Endothelial cell (in vitro differentiated cells): ENCODE data around the gene PDE5A. TPM values are rescaled to one million over a fixed set of nuclear protein-coding genes. Genes with fewer than 3 reads are reported as not detected.

ENCODE experiments used
- DNase-seq: peaks from one replicate; pipeline ENCODE4 v3.0.0; 2021; ENCODE audit warnings: low spot score
- H3K27ac Mint-ChIP-seq: one replicate; pipeline ENCODE4 v1.8.0; 2021; ENCODE audit warnings: mixed read lengths, inconsistent platforms; ENCODE audit not compliant: unreplicated experiment
- H3K27me3 Mint-ChIP-seq: one replicate; pipeline ENCODE4 v1.8.0; 2021; ENCODE audit warnings: mild to moderate bottlenecking, moderate library complexity, mixed read lengths, inconsistent platforms; ENCODE audit not compliant: unreplicated experiment
- H3K36me3 Mint-ChIP-seq: one replicate; pipeline ENCODE4 v1.8.0; 2021; ENCODE audit warnings: mild to moderate bottlenecking, low read depth, mixed read lengths, inconsistent platforms; ENCODE audit not compliant: unreplicated experiment
- H3K4me1 Mint-ChIP-seq: one replicate; pipeline ENCODE4 v1.8.0; 2021; ENCODE audit warnings: mild to moderate bottlenecking, mixed read lengths, inconsistent platforms; ENCODE audit not compliant: unreplicated experiment
- H3K4me3 Mint-ChIP-seq: one replicate; pipeline ENCODE4 v1.8.0; 2021; ENCODE audit warnings: mild to moderate bottlenecking, mixed read lengths, inconsistent platforms; ENCODE audit not compliant: unreplicated experiment
- H3K9me3 Mint-ChIP-seq: one replicate; pipeline ENCODE4 v1.8.0; 2021; ENCODE audit warnings: mixed read lengths, inconsistent platforms; ENCODE audit not compliant: unreplicated experiment
- total RNA-seq: library from RNA; stranded (reverse); fragmentation: NEBNext Ultra II Directional; extraction: Animal tissue kit (Norgen Biotek cat#: 25700); gene quantifications from one replicate; pipeline ENCODE4 v1.2.1, GENCODE V29; 2021; ENCODE audit not compliant: unreplicated experiment
- TF ChIP-seq, protein P1 (sequence below): fragments of 200-600 bp; sonication (generic); IDR thresholded peaks from one replicate; pipeline ENCODE4 v1.5.0; 2021; ENCODE audit warnings: antibody characterized with exemption; ENCODE audit not compliant: unreplicated experiment

PDE5A gene
- total RNA-seq, 1 donor from 2014 or later, result 3.4 TPM

DNA sequence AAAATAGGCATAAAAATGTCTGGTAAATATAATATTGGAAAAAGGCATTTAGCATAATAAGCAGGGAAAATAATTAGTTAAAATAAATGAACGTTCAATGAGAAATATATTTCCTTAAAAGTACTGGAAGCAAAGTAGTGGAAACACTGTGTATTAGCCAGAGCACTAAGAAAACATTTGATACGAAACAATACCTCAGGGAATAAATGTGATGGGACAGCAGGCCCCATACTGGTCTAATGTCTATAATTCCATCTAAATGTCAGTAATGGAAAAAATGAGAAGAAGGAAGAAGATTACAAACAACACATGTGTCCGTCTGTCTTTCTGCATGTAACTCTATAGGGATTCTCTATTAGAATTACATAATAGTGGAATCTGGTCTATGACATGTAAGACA is 79.0 kb downstream of the PDE5A start:
- TF ChIP-seq, protein P1, sequence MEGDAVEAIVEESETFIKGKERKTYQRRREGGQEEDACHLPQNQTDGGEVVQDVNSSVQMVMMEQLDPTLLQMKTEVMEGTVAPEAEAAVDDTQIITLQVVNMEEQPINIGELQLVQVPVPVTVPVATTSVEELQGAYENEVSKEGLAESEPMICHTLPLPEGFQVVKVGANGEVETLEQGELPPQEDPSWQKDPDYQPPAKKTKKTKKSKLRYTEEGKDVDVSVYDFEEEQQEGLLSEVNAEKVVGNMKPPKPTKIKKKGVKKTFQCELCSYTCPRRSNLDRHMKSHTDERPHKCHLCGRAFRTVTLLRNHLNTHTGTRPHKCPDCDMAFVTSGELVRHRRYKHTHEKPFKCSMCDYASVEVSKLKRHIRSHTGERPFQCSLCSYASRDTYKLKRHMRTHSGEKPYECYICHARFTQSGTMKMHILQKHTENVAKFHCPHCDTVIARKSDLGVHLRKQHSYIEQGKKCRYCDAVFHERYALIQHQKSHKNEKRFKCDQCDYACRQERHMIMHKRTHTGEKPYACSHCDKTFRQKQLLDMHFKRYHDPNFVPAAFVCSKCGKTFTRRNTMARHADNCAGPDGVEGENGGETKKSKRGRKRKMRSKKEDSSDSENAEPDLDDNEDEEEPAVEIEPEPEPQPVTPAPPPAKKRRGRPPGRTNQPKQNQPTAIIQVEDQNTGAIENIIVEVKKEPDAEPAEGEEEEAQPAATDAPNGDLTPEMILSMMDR, result no peak
- H3K4me1 Mint-ChIP-seq, result no peaks in the 10 kb centered on the region
- no peaks in the 10 kb centered on the region for H3K27me3 Mint-ChIP-seq
- DNase-seq, result no peak
- no peaks in the 10 kb centered on the region for H3K9me3 Mint-ChIP-seq
- H3K4me3 Mint-ChIP-seq, result no peak overlapping the region
- no peak overlapping the region for H3K27ac Mint-ChIP-seq
- H3K36me3 Mint-ChIP-seq, result no peaks in the 10 kb centered on the region

DNA sequence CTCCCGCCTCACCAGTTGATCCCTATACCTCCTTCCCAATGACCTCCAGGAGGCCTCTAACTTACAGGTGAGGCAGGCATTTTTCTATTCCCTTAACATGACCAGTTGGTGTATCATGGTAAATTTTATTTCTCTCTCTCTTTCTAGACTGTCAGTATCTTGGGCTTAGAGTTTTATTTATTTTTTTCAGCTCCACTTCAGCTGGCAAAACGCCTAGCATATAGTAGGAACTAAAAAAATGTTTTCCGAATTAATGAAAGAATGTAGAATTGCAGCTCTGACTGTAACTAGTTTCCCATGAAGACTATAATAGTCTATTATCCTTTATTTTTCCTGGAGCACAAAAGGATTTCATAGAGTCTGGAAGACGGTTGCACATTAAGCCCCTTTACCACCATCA is 84.8 kb downstream of the PDE5A start:
- Mint-ChIP-seq H3K27ac (no peak overlapping the region), H3K27me3 (no peaks in the 10 kb centered on the region)
- TF ChIP-seq, protein P1, result no peak

DNA sequence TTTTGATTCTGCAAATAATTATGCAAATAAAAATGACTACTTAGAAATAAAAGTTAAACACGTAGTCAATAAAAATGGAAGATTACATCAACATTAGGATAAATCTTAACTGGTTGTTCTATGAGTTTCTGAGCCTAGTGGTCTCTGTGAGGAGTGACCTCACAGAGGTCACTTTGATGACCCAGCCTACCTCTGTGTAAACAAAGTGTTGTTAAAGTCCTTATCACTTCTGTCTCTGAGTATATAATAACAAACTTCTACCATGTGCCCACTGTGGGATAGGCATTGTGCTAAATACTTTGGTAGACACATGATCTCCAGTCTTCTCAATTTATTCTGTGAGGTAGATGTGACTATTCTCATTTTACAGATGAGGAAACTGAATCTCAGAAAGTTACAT is 85.4 kb downstream of the PDE5A start:
- TF ChIP-seq, protein P1, result no peak
- H3K27me3 Mint-ChIP-seq, result no peaks in the 10 kb centered on the region
- no peak overlapping the region for H3K27ac Mint-ChIP-seq
- no peak overlapping the region for H3K4me3 Mint-ChIP-seq
- no peaks in the 10 kb centered on the region for H3K9me3 Mint-ChIP-seq
- H3K4me1 Mint-ChIP-seq, result no peaks in the 10 kb centered on the region
- DNase-seq, result no peak
- H3K36me3 Mint-ChIP-seq, result no peaks in the 10 kb centered on the region

More for the DNA sequence above, 84.8 kb downstream of the PDE5A start:
- DNase-seq, result no peak
- no peaks in the 10 kb centered on the region for H3K36me3 Mint-ChIP-seq
- no peaks in the 10 kb centered on the region for H3K4me1 Mint-ChIP-seq
- H3K9me3 Mint-ChIP-seq, result no peaks in the 10 kb centered on the region
- no peak overlapping the region for H3K4me3 Mint-ChIP-seq

DNA sequence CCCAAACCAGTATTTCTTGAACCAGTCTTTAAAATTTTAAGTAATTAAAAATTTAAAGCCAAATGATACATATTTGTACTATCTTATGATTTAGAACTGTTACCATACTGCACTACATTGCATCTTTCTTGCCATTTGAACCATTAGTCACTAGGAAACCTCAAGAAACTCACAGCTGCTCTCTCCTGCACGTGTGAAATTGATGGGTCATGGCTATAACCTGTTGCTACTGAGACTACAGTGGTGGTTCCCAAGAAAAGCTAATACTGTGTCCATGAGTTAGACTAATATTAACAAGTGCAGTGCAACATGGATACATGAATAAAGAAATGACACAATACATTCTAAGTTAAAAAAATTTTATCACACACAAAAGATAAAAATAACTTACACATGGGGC is 88.4 kb downstream of the PDE5A start:
- Mint-ChIP-seq H3K36me3 (peaks cover 3% of the 10 kb centered on the region), H3K27me3 (no peaks in the 10 kb centered on the region), H3K4me1 (peaks cover 4% of the 10 kb centered on the region), H3K27ac (no peak overlapping the region), H3K9me3 (no peaks in the 10 kb centered on the region), H3K4me3 (no peak overlapping the region)
- TF ChIP-seq, protein P1, result no peak
- no peak for DNase-seq

DNA sequence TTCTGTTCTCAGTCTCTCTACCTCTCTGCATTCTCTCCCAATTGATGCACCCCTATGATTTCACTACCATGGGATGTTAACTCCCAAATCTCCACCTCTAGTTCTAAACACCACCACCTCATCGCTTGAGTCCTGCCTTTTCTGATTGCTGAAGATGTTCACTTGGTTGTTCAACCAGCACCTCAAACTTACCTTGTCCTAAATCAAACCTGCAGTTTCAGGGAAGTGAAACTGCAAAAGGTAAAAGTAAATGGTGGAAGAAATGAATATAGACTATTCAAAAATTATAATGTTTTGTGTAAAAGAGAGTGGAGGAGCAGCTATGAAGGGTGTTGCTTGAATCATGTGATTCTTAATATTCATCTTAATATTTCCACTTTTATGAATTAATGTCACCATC is 91.0 kb downstream of the PDE5A start:
- TF ChIP-seq, protein P1, result no peak
- no peaks in the 10 kb centered on the region for H3K9me3 Mint-ChIP-seq
- no peak overlapping the region for H3K4me3 Mint-ChIP-seq
- no peak overlapping the region for H3K27ac Mint-ChIP-seq
- no peaks in the 10 kb centered on the region for H3K27me3 Mint-ChIP-seq
- H3K36me3 Mint-ChIP-seq, result peaks cover 14% of the 10 kb centered on the region
- H3K4me1 Mint-ChIP-seq, result peaks cover 4% of the 10 kb centered on the region
- no peak for DNase-seq
